Fibroblast of skin of back (primary cell): ENCODE measurements around the gene CNGA4.
"Not testable (repeated sequence)": the region's sequence is repeated elsewhere in the genome, so short reads cannot be mapped to it uniquely, and the experiment has no call there.

Experiments used
- DNase-seq: peaks from one replicate; pipeline ENCODE4 v3.0.0-alpha.2; 2013

The CNGA4 gene

DNA sequence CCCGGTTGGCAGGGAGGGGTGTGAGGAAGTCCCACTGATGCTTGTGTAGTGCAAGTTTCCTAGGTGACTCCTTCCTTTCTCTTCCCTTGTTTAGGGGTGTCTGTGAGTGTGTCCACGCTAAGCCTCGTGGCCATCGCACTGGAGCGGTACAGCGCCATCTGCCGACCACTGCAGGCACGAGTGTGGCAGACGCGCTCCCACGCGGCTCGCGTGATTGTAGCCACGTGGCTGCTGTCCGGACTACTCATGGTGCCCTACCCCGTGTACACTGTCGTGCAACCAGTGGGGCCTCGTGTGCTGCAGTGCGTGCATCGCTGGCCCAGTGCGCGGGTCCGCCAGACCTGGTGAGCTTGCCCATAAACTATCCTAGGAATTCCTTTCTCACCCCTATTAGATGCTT lies 31.1 kb downstream of the CNGA4 start:
- DNase-seq: no peak

DNA sequence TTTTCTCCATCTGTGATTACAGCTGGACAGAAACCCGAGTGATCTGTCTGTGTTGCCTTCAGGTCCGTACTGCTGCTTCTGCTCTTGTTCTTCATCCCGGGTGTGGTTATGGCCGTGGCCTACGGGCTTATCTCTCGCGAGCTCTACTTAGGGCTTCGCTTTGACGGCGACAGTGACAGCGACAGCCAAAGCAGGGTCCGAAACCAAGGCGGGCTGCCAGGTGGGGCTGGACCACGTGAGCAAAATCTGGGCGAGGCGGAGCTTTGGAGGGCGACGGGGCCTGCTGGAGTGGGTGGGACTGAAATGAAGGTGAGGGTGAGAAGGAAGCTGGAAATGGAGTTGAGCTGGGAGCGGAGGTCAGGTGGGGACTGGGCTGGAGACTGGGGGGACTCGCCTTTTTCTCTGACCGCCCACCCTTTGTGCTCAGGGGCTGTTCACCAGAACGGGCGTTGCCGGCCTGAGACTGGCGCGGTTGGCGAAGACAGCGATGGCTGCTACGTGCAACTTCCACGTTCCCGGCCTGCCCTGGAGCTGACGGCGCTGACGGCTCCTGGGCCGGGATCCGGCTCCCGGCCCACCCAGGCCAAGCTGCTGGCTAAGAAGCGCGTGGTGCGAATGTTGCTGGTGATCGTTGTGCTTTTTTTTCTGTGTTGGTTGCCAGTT lies 31.8 kb downstream of the CNGA4 start:
- no peak for DNase-seq

DNA sequence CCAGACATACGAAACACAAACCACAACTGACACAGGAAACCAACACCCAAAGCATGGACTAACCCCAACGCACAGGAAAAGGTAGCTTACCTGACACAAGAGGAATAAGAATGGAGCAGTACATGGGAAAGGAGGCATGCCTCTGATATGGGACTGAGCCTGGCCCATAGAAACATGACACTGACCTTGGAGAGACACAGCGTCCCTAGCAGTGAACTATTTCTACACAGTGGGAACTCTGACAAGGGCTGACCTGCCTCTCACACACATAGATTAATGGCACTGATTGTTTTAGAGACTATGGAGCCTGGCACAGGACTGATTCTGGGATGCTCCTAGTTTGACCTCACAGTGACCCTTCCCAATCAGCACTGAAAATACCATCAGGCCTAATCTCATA lies 32.7 kb downstream of the CNGA4 start:
- no peak for DNase-seq

DNA sequence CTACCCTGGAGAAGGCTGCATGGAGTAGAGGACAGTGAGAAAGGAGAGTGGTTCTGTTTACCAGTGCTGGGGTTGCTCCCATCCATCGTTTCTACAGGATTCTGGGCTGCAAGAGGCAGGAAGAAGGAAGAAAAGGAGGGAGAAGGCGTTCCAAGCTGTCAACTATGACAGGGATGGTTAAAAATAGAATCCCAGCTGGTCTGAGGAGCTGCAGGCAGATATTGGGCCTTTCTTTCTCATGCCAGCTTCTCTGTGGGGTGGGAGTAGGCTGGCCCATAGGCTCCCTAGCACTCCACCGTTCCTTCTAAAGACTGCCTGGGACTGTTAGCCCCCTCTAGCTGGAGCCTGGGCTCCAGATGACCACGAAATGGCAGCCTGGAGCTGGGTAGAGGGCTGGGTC lies 34.3 kb downstream of the CNGA4 start:
- DNase-seq: no peak

DNA sequence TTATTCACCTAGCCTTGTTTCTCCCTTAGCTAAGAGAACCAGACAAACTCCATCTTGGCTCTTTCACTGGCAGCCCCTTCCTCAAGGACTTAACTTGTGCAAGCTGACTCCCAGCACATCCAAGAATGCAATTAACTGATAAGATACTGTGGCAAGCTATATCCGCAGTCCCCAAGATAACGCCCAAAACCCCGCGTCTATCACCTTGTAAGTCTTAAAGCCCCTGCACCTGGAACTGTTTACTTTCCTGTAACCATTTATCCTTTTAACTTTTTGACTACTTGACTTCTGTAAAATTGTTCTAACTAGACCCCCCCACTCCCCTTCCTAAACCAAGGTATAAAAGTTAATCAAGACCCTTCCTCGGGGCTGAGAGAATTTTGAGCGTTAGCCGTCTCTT lies 41.9 kb downstream of the CNGA4 start:
- not testable (repeated sequence) for DNase-seq

DNA sequence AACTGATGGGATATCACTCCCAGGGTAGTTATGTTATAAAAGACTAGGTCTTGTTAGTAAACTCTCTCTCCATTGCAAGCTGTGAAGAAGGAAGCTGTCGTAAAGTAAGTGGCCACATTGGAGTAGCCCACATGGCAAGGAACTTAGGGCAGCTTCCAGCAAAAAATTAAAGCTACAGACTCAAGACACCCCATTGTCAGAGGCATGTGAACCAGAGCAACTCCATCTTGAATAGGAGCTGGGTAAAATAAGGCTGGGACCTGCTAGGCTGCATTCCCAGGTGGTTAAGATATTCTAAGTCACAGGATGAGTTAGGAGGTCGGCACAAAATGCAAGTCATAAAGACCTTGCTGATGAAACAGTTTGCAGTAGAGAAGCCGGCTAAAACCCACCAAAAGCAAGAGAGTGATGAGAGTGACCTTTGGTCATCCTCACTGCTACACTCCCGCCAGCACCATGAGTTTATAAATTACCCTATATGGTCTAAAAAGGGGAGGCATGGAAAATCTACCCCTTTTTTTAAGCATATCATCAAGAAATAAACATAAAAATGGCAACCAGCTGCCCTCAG lies 44.6 kb downstream of the CNGA4 start:
- DNase-seq: no peak

DNA sequence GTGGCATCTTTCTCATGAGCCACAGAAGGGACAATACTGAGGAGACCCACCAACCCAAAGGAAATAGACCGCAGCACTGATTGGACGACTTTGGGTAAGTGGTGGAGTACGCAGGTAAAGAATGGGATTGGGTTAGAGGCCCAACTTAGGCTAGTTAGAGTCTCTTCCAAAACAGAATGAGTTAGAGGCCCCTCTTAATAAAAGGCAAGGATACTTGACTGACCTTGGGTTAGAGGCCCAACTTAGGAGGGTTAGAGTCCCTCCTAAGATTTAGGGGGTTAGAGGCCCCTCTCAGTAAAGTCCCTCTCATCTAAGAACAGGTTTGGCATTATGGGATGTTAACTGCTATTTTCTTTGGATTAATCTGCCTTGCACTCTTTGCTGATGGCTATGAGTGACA lies 45.4 kb downstream of the CNGA4 start:
- DNase-seq: no peak

DNA sequence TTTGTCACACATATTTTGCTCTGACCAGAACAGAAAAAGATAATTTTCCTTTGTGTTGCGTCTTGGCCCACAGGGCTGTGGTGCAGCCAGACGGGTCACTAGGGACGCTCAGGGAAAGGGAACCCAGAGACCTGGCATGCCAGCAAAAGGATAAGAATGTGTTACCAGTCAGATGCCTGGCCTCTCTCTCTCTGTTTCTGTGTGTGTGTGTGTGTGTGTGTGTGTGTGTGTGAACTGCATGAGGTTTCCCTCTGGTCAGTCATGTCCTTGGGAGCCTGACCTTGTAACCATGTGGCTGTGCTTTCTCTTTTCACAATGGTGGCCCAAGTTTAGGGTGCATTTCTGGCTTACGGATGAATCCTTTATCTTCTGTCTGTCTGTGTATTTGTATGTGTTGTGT lies 46.1 kb downstream of the CNGA4 start:
- no peak for DNase-seq
